ENCODE data around the gene MSRB3.

DNA sequence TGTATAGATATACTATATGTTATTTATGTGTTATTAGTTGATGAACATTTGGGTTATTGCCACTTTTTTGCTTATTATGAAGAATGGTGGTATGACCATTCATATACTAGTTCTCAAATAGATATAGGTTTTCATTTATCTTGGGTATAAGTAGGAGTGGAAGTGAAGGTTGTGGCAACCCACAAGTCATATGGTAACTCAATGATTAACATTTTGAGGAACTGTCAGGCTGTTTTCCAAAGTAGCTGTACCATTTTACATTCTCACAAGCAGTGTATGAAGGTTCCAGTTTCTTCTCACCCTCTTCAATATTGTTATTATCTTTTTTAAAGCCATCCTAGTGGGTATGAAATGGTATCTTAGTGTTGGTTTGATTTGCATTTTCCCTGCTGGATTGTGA is 19.0 kb upstream of the MSRB3 start:
- no peak for TF ChIP-seq EZH2 (IDR thresholded peaks at IDR 0.05)
- no peak for TF ChIP-seq POLR2AphosphoS5 (IDR thresholded peaks at IDR 0.05; ENCODE audit: borderline replicate concordance, low read depth, low read length)
- TF ChIP-seq FOXP2 (optimal IDR thresholded peaks at IDR 0.05; ENCODE audit: control extremely low read depth, extremely low read length, insufficient read depth), result no peak
